GM23338 (cell line): ENCODE measurements around the gene ALG9. TPM values are rescaled to one million over a fixed set of nuclear protein-coding genes. Genes with fewer than 3 reads are reported as not detected.

ENCODE experiments used
- ATAC-seq: fragments of 200-7000 bp; cut with Tn5 transposase; 3 replicates; pipeline ENCODE4 v1.9.1; 2020
- DNase-seq: peaks from one replicate; pipeline ENCODE4 v3.0.0-alpha.2; 2015; ENCODE audit warnings: low spot score
- H2AFZ ChIP-seq: fragments of 200-600 bp; sonication (generic); 2 replicates; pipeline ENCODE4 v1.8.0; 2016; ENCODE audit warnings: antibody characterized with exemption, mild to moderate bottlenecking, moderate library complexity
- H3F3A ChIP-seq: fragments of 200-600 bp; sonication (generic); replicated peaks from 2 replicates; pipeline ENCODE4 v1.8.0; 2017; ENCODE audit warnings: antibody characterized with exemption, mixed run types, low read depth
- H3K27ac ChIP-seq: fragments of 200-600 bp; sonication (generic); 2 replicates; pipeline ENCODE4 v1.6.1; 2016; ENCODE audit warnings: low read depth
- H3K27me3 ChIP-seq: fragments of 200-600 bp; sonication (generic); 2 replicates; pipeline ENCODE4 v1.8.0; 2016; ENCODE audit warnings: mild to moderate bottlenecking, mixed run types, moderate library complexity; ENCODE audit not compliant: insufficient read depth
- H3K36me3 ChIP-seq: fragments of 200-600 bp; sonication (generic); 2 replicates; pipeline ENCODE4 v1.8.0; 2016; ENCODE audit warnings: mild to moderate bottlenecking; ENCODE audit not compliant: insufficient read depth
- H3K4me1 ChIP-seq: fragments of 200-600 bp; sonication (generic); 2 replicates; pipeline ENCODE4 v1.8.0; 2016; ENCODE audit warnings: mild to moderate bottlenecking, moderate library complexity; ENCODE audit not compliant: insufficient read depth
- H3K4me2 ChIP-seq: fragments of 200-600 bp; sonication (generic); 2 replicates; pipeline ENCODE4 v1.7.1; 2017; ENCODE audit warnings: mixed run types
- H3K4me3 ChIP-seq: fragments of 200-600 bp; sonication (generic); 2 replicates; pipeline ENCODE4 v1.6.1; 2016; ENCODE audit warnings: mixed run types
- H3K79me2 ChIP-seq: fragments of 200-600 bp; sonication (generic); replicated peaks from 2 replicates; pipeline ENCODE4 v1.8.0; 2017; ENCODE audit warnings: mild to moderate bottlenecking; ENCODE audit not compliant: insufficient read depth
- H3K9me2 ChIP-seq: fragments of 200-600 bp; sonication (generic); 2 replicates; pipeline ENCODE4 v1.8.0; 2017; ENCODE audit not compliant: insufficient read depth
- H4K20me1 ChIP-seq: fragments of 200-600 bp; sonication (generic); replicated peaks from 2 replicates; pipeline ENCODE4 v1.8.0; 2017; ENCODE audit warnings: mild to moderate bottlenecking; ENCODE audit not compliant: insufficient read depth
- H3K27ac Mint-ChIP-seq: 2 replicates; pipeline ENCODE4 v1.8.0; 2020; ENCODE audit warnings: inconsistent platforms, mild to moderate bottlenecking, moderate library complexity, mixed read lengths
- H3K27me3 Mint-ChIP-seq: 3 replicates; pipeline ENCODE4 v1.8.0; 2022; ENCODE audit warnings: low read depth, mild to moderate bottlenecking, moderate library complexity, mixed read lengths, inconsistent platforms; ENCODE audit not compliant: insufficient read depth, poor library complexity
- H3K36me3 Mint-ChIP-seq: 3 replicates; pipeline ENCODE4 v1.8.0; 2021; ENCODE audit warnings: low read depth, mild to moderate bottlenecking, inconsistent platforms, moderate library complexity, mixed read lengths
- H3K4me1 Mint-ChIP-seq: 3 replicates; pipeline ENCODE4 v1.8.0; 2020; ENCODE audit warnings: mild to moderate bottlenecking, inconsistent platforms, mixed read lengths
- H3K4me3 Mint-ChIP-seq: 3 replicates; pipeline ENCODE4 v1.8.0; 2021; ENCODE audit warnings: moderate library complexity, mild to moderate bottlenecking, inconsistent platforms, mixed read lengths
- H3K9me3 Mint-ChIP-seq: 3 replicates; pipeline ENCODE4 v1.8.0; 2020; ENCODE audit warnings: moderate library complexity, mild to moderate bottlenecking, inconsistent platforms, mixed read lengths
- EZH2 ChIP-seq: fragments of 200-600 bp; sonication (generic); IDR thresholded peaks from one replicate; pipeline ENCODE4 v1.8.0; 2017; ENCODE audit warnings: antibody characterized with exemption, mild to moderate bottlenecking, low read depth; ENCODE audit not compliant: unreplicated experiment
- POLR2AphosphoS5 ChIP-seq: IDR thresholded peaks from 2 replicates; pipeline ENCODE4 v1.6.1; 2016; ENCODE audit warnings: antibody characterized with exemption, low read depth
- ZNF331 ChIP-seq: fragments of 250-450 bp; sonication (Bioruptor Pico); IDR thresholded peaks from 2 replicates; pipeline ENCODE4 v1.5.0; 2020; ENCODE audit warnings: low read depth, mild to moderate bottlenecking, moderate library complexity
- polyA plus RNA-seq: library from polyadenylated mRNA; unstranded; fragments of >200 nt; fragmentation: Nextera tagmentation; extraction: Ambion mirVana; gene quantifications from 2 replicates; pipeline ENCODE4 v1.2.1, GENCODE V29; 2016
- total RNA-seq: library from RNA; depleted of rRNA; stranded (reverse); fragments of >200 nt; shearing (Covaris generic); gene quantifications from 2 replicates; pipeline ENCODE4 v1.2.3, GENCODE V29; 2014
- TF ChIP-seq, protein P1 (sequence below): fragments of 250-450 bp; sonication (Bioruptor Pico); IDR thresholded peaks from 2 replicates; pipeline ENCODE4 v1.5.0; 2020; ENCODE audit warnings: mild to moderate bottlenecking, moderate library complexity
- TF ChIP-seq, protein P2 (sequence below), 2 experiments: fragments of 200-600 bp in 1 of 2; sonication (generic) in 1 of 2; conservative IDR thresholded peaks; 2 replicates each; pipeline versions ENCODE4 v1.5.1 to v1.6.1; 2016 to 2017; ENCODE audit warnings: antibody characterized with exemption in 2 of 2, low read depth in 2 of 2, mild to moderate bottlenecking in 2 of 2, moderate library complexity in 1 of 2
- TF ChIP-seq, protein P3 (sequence below): IDR thresholded peaks from one replicate; pipeline ENCODE4 v1.6.1; 2018; ENCODE audit warnings: antibody characterized with exemption; ENCODE audit not compliant: unreplicated experiment

The ALG9 gene
- total and polyA plus RNA-seq, 2 experiments from 2014 or later: 25.4 to 31.1 TPM

DNA sequence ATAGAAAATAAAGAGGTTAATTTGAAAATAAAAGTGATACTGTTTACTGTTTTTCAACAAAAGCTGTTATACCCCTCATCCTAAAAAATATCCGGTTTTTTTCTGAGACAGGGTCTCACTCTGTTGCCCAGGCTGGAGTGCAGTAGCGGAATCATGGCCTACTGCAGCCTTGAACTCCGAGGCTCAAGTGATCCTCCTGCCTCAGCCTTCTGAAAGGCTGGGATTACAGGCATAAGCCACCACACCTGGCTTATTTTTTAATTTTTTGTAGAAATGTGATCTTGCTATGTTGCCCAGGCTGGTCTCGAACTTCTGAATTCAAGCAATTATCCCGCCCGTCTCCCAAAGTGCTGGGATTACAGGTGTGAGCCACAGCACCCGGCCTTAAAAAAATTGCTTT is 35.7 kb downstream of the ALG9 start:
- H3K9me3 Mint-ChIP-seq: no peaks in the 10 kb centered on the region
- no peaks in the 10 kb centered on the region for H4K20me1 ChIP-seq
- H3K9me2 ChIP-seq: no peaks in the 10 kb centered on the region
- no peaks in the 10 kb centered on the region for H3K27me3 Mint-ChIP-seq
- no peaks in the 10 kb centered on the region for H3F3A ChIP-seq
- no peak for TF ChIP-seq EZH2
- TF ChIP-seq, protein P1, sequence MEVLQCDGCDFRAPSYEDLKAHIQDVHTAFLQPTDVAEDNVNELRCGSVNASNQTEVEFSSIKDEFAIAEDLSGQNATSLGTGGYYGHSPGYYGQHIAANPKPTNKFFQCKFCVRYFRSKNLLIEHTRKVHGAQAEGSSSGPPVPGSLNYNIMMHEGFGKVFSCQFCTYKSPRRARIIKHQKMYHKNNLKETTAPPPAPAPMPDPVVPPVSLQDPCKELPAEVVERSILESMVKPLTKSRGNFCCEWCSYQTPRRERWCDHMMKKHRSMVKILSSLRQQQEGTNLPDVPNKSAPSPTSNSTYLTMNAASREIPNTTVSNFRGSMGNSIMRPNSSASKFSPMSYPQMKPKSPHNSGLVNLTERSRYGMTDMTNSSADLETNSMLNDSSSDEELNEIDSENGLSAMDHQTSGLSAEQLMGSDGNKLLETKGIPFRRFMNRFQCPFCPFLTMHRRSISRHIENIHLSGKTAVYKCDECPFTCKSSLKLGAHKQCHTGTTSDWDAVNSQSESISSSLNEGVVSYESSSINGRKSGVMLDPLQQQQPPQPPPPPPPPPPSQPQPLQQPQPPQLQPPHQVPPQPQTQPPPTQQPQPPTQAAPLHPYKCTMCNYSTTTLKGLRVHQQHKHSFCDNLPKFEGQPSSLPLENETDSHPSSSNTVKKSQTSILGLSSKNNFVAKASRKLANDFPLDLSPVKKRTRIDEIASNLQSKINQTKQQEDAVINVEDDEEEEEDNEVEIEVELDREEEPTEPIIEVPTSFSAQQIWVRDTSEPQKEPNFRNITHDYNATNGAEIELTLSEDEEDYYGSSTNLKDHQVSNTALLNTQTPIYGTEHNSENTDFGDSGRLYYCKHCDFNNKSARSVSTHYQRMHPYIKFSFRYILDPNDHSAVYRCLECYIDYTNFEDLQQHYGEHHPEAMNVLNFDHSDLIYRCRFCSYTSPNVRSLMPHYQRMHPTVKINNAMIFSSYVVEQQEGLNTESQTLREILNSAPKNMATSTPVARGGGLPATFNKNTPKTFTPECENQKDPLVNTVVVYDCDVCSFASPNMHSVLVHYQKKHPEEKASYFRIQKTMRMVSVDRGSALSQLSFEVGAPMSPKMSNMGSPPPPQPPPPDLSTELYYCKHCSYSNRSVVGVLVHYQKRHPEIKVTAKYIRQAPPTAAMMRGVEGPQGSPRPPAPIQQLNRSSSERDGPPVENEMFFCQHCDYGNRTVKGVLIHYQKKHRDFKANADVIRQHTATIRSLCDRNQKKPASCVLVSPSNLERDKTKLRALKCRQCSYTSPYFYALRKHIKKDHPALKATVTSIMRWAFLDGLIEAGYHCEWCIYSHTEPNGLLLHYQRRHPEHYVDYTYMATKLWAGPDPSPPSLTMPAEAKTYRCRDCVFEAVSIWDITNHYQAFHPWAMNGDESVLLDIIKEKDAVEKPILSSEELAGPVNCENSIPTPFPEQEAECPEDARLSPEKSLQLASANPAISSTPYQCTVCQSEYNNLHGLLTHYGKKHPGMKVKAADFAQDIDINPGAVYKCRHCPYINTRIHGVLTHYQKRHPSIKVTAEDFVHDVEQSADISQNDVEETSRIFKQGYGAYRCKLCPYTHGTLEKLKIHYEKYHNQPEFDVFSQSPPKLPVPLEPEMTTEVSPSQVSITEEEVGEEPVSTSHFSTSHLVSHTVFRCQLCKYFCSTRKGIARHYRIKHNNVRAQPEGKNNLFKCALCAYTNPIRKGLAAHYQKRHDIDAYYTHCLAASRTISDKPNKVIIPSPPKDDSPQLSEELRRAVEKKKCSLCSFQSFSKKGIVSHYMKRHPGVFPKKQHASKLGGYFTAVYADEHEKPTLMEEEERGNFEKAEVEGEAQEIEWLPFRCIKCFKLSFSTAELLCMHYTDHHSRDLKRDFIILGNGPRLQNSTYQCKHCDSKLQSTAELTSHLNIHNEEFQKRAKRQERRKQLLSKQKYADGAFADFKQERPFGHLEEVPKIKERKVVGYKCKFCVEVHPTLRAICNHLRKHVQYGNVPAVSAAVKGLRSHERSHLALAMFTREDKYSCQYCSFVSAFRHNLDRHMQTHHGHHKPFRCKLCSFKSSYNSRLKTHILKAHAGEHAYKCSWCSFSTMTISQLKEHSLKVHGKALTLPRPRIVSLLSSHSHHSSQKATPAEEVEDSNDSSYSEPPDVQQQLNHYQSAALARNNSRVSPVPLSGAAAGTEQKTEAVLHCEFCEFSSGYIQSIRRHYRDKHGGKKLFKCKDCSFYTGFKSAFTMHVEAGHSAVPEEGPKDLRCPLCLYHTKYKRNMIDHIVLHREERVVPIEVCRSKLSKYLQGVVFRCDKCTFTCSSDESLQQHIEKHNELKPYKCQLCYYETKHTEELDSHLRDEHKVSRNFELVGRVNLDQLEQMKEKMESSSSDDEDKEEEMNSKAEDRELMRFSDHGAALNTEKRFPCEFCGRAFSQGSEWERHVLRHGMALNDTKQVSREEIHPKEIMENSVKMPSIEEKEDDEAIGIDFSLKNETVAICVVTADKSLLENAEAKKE: no peak
- H3K27ac Mint-ChIP-seq: no peak overlapping the region
- no peaks in the 10 kb centered on the region for H3K36me3 ChIP-seq
- no peak overlapping the region for H3K4me3 ChIP-seq
- H3K79me2 ChIP-seq: no peaks in the 10 kb centered on the region
- no peak for ATAC-seq
- H3K36me3 Mint-ChIP-seq: peaks cover 4% of the 10 kb centered on the region; the same call in 1 of the 3 replicates
- DNase-seq: no peak
- peaks cover 10% of the 10 kb centered on the region; the same call in 2 of the 3 replicates for H3K4me1 Mint-ChIP-seq
- no peaks in the 10 kb centered on the region for H3K27me3 ChIP-seq
- no peak overlapping the region for H3K4me2 ChIP-seq
- H3K27ac ChIP-seq: no peak overlapping the region
- H2AFZ ChIP-seq: no peak overlapping the region
- H3K4me1 ChIP-seq: peaks cover 5% of the 10 kb centered on the region; the same call in 1 of the 2 replicates
- no peak overlapping the region for H3K4me3 Mint-ChIP-seq

DNA sequence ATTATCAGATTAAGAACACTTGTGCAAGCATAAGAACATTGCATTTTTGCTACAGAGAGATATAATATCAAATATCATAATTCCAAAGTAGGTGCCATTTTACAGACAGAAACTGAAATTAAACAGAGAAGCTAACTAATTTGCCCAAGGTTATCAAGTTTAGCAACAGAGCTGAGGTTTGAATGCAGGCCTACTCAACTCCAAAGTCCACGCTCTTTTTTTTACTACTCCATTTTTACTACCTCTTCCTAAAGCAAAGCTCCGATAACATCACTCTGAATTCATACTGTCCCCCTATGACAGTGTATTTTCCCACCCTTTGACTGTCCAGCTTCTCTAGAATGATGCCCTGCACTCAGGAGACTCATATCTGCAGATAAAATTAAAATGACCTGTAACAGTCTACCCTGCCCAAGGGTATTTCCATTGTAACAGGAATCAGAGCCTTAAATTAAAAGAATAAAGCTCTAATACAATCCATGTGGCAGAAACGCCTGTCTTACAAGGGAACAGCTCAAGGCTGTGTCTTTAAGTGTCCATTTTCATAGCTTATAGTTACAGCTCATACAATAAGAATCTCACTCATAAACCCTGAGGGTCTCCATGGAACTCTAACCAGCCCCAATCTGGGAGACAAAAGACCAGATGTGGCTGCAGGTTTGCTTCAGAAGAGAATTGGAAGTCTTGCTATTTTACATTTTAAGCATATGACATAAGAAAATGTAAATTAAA is 36.8 kb downstream of the ALG9 start:
- H3K27ac ChIP-seq: no peak overlapping the region
- Mint-ChIP-seq H3K4me1 (peaks cover under 1% of the 10 kb centered on the region; the same call in 1 of the 3 replicates), H3K27ac (no peak overlapping the region), H3K36me3 (peaks cover 4% of the 10 kb centered on the region; the same call in 1 of the 3 replicates), H3K4me3 (no peak overlapping the region), H3K27me3 (no peaks in the 10 kb centered on the region), H3K9me3 (no peaks in the 10 kb centered on the region)
- DNase-seq (no peak), ATAC-seq (no peak)
- H3K4me2 ChIP-seq: no peak overlapping the region
- H3K36me3 ChIP-seq: no peaks in the 10 kb centered on the region
- no peak overlapping the region for H2AFZ ChIP-seq
- no peaks in the 10 kb centered on the region for H3F3A ChIP-seq
- H3K4me1 ChIP-seq: no peaks in the 10 kb centered on the region
- TF ChIP-seq POLR2AphosphoS5 (no peak), ZNF331 (CRISPR knock-in tag) (no peak)
- TF ChIP-seq, protein P2, sequence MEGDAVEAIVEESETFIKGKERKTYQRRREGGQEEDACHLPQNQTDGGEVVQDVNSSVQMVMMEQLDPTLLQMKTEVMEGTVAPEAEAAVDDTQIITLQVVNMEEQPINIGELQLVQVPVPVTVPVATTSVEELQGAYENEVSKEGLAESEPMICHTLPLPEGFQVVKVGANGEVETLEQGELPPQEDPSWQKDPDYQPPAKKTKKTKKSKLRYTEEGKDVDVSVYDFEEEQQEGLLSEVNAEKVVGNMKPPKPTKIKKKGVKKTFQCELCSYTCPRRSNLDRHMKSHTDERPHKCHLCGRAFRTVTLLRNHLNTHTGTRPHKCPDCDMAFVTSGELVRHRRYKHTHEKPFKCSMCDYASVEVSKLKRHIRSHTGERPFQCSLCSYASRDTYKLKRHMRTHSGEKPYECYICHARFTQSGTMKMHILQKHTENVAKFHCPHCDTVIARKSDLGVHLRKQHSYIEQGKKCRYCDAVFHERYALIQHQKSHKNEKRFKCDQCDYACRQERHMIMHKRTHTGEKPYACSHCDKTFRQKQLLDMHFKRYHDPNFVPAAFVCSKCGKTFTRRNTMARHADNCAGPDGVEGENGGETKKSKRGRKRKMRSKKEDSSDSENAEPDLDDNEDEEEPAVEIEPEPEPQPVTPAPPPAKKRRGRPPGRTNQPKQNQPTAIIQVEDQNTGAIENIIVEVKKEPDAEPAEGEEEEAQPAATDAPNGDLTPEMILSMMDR (conservative IDR thresholded peaks at IDR 0.05; ENCODE audit: low read depth in 2 of 2): no peak
- TF ChIP-seq, protein P3, sequence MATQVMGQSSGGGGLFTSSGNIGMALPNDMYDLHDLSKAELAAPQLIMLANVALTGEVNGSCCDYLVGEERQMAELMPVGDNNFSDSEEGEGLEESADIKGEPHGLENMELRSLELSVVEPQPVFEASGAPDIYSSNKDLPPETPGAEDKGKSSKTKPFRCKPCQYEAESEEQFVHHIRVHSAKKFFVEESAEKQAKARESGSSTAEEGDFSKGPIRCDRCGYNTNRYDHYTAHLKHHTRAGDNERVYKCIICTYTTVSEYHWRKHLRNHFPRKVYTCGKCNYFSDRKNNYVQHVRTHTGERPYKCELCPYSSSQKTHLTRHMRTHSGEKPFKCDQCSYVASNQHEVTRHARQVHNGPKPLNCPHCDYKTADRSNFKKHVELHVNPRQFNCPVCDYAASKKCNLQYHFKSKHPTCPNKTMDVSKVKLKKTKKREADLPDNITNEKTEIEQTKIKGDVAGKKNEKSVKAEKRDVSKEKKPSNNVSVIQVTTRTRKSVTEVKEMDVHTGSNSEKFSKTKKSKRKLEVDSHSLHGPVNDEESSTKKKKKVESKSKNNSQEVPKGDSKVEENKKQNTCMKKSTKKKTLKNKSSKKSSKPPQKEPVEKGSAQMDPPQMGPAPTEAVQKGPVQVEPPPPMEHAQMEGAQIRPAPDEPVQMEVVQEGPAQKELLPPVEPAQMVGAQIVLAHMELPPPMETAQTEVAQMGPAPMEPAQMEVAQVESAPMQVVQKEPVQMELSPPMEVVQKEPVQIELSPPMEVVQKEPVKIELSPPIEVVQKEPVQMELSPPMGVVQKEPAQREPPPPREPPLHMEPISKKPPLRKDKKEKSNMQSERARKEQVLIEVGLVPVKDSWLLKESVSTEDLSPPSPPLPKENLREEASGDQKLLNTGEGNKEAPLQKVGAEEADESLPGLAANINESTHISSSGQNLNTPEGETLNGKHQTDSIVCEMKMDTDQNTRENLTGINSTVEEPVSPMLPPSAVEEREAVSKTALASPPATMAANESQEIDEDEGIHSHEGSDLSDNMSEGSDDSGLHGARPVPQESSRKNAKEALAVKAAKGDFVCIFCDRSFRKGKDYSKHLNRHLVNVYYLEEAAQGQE: no peak
- no peaks in the 10 kb centered on the region for H3K79me2 ChIP-seq
- H3K9me2 ChIP-seq: no peaks in the 10 kb centered on the region
- no peaks in the 10 kb centered on the region for H3K27me3 ChIP-seq
- no peaks in the 10 kb centered on the region for H4K20me1 ChIP-seq
- H3K4me3 ChIP-seq: no peak overlapping the region
